RKO (cell line): ENCODE measurements around the gene WDR64.
"Not testable (repeated sequence)": the region's sequence is repeated elsewhere in the genome, so short reads cannot be mapped to it uniquely, and the experiment has no call there.

Experiments
- DNase-seq: peaks from one replicate; pipeline ENCODE4 v3.0.0-alpha.2; 2016; ENCODE audit warnings: low spot score

WDR64 gene

GRCh38 chr1:241658081-241658793 is 6.2 kb downstream of the WDR64 start:
- no peak for DNase-seq

GRCh38 chr1:241659016-241659415 is 6.9 kb downstream of the WDR64 start:
- DNase-seq: not testable (repeated sequence)

DNA sequence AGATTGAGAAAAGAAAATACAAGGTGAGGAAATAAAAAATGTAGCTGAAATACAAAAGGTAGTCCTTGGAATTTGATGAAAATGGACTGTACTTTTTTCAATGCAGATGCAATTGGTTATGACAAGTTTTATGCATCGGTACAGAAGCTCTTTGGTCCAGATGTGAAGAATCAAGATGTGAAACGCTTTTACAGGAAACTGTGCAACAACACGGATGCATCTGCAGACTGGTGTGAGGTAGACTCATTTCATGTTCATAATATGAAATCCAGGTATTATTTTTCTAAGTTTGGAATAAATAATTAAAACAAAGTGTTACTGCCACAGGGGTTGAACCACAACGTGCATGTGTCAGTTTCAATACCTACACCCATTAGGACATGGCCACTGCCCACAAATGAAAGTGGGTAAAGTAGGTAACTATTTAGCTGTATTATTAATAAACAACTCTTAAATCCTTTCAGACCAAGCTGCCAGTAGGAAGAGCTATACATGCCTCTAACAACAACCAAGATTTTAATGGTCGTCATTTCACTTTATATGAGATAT is 8.4 kb downstream of the WDR64 start:
- DNase-seq: no peak

- DNase-seq: no peak
Observed at GRCh38 chr1:241666419-241666818, 14.3 kb downstream of the WDR64 start.

GRCh38 chr1:241672301-241672700 is 20.2 kb downstream of the WDR64 start:
- no peak for DNase-seq

GRCh38 chr1:241674805-241675384 is 22.8 kb downstream of the WDR64 start:
- no peak for DNase-seq

DNA sequence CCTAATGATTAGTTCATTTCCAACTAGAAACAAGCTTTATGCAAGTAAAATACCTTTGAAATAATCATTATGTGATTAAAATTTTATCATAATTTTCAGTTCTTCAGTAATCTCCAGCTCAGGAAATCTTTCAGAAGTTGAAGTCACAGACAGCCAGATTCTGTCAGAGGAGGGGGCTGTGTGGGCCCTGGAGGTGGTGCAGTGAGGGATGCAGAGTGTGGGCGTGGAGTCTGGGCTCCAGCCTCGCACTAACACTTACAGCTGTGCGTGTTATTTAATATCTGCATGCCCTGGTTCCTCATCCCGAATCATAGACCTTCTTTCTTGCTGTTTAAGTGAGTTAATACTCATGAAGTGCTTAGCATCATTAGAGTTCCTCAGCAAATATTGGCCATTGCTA is 23.9 kb downstream of the WDR64 start:
- DNase-seq: no peak

- DNase-seq: no peak
Observed at GRCh38 chr1:241677201-241677600, 25.1 kb downstream of the WDR64 start.

DNA sequence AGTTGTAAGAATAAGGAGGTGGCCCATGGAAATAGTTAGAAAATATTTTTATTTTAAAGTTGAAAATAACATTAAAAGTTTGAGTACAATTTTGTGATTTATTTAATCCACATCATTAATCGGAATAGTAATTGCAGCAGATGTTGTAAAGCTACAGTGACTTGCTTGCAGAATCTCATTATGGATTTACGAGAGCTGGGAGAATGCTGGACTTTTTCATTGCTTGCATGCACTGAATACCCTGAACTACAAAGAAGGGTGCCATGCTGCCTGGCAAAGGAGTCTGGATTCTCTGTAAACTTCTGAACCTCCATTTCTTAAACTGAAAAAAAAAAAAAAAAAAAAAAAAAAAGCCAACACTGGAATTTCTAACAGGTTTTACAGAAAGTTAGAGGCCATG is 26.5 kb downstream of the WDR64 start:
- DNase-seq: no peak

DNA sequence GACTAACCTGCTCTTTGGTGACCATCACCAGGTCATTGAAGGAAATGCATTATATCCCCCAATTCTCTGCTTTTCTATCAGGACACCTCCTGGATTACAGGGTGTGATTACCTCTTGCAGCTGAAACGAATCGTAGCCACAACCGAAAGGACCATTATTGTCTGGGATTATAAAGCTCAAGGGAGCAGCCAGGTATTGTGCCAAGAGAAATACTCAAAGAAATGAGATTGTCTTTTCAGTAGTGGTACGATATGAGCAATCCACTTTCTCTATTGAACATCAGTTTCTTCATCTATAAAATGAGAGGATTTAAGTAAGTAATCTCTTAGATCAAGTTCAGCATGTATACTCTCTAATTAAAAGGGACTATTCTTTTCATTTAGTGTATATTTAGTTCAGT is 27.3 kb downstream of the WDR64 start:
- DNase-seq: no peak

DNA sequence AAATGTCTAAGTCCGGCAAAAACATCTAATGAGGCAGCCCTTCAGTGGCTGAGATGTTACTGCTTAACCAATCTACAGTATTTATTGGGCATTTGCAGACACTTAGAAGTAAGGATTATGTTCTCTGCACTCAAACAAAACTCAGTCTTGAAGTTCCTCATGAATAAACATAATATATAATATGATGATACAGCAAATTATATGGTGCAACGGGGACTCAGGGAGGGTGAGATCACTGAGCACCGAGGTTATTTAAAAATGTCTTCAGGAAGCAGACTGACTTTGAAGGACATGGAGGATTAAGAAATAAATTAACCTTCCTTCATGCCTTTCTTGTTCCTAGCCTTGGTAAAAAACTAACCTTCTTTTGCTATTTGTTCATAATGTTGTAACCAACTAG is 27.9 kb downstream of the WDR64 start:
- no peak for DNase-seq

GRCh38 chr1:241681861-241682448 is 29.9 kb downstream of the WDR64 start:
- not testable (repeated sequence) for DNase-seq

- DNase-seq: no peak
Observed at GRCh38 chr1:241682921-241683320, 30.8 kb downstream of the WDR64 start.

GRCh38 chr1:241684108-241684507 is 32.0 kb downstream of the WDR64 start:
- no peak for DNase-seq

GRCh38 chr1:241688940-241689368 is 36.9 kb downstream of the WDR64 start:
- DNase-seq: peak; percentile 48

DNA sequence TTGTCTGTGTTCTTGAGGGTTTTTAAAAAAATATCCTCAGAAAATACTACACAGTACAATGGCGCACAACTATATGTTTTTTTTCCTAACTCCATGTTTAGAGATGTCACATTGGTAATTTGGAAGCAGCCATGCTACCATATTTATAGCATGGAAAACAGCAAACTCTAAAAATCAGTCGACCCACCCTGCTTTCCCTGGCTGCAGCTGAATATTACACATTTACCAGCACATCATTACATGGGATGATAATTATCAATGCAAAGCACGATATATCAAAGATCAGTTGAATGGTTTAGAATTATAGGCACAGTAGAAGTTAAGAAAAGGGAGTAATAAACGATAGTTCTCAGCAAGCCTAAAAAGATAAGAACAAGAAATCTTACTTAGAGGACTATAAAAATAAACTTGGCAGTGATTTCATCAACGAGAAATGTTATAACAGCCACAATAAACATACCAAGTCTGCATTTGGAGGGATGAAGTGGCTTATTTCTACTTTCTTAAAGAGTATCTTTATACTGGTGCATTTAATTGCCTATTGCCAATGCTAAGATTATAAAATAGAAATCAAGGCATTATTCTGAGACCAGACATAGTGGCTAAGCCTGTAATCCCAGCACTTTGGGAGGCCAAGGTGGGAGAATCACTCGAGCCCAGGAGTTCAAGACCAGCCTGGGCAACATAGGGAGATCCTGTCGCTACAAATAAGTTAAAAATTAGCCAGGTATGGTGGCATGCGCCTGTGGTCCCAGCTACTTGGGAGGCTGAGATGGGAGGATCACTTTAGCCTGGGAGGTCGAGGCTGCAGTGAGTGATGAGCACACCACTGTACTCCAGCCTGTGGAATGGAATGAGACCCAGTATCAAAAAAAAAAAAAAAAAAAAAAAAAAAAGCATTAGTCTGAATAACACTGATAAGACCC is 43.4 kb downstream of the WDR64 start:
- DNase-seq: no peak

DNA sequence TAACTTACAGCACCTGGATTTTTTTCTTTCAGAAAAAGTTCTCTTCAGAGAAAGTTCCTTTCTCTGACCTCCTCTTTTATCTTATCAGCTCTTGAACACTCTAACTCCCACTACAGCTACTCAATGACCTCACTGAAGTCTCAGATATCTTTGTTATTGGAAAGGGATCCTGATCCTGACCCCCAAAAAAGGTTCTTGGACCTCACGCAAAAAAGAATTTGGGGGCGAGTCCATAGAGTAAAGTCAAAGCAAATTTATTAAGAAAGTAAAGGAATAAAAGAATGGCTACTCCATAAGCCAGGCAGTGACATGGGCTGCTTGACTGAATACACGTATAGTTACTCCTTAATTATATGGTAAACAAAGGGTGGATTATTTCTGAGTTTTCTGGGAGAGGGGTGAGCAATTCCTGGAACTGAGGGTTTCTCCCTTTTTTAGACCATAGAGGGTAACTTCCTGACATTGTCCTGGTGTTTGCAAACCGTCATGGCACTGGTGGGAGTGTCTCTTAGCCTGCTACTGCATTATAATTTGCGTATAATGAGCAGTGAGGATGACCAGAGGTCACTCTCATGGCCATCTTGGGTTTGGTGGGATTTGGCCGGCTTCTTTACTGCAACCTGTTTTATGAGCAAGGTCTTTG is 44.2 kb downstream of the WDR64 start:
- DNase-seq: no peak

DNA sequence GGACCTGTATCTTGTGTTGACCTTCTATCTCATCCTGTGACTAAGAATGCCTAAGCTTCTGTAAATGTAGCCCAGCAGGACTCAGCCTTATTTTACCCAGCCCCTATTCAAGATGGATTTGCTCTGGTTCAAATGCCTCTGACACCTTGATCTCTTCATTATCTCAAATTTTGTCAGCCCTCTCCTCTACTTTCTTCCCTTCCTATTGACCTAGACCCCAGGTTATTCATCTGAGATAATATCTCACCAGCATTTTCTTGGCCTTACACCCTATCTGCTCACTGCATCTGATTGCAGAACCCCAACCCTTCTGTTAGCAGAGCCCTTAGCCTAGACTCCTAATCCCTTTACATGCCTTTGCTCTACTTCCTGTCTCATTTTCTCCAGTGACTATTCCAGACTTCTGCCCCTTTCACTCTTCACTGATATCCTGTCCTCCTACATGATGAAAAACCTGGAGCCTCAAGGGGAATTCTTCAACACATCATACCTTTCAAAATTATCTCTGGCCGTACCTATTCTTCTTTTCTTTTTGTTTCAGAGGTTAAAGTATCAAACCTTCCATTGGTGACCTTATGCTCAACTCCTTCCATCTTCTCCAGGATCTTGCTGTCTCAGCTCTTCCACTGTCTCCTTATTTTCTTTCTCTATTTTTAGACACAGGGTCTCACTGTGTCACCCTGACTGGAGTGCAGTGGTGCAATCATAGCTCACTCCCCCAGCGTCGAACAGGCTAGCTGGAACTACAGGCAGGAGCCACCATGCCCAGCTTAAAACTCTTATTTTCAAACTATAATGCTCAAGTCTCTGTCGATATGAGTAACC is 44.9 kb downstream of the WDR64 start:
- DNase-seq: no peak

DNA sequence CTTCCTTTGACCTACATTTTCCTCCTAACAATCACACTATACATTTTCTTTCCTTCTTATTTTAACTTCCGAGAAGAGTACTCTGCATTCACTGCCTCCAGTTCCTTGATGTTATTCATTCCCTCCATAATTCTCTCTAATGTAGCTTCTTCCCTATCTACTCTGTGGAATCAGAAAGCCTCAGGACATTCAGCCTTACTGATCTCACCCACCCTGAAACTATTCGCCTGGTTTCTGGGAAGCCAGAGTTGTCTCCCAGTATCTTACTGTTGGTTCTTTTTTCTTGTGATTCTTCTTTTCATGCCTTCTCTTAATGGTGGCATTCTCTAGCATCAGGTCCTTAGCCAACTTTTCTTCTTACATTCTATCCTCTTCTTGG is 45.5 kb downstream of the WDR64 start:
- DNase-seq: no peak

GRCh38 chr1:241698177-241698576 is 46.1 kb downstream of the WDR64 start:
- DNase-seq: no peak
